ENCODE results near the gene KCND3. TPM values are rescaled to one million over a fixed set of nuclear protein-coding genes. Genes with fewer than 3 reads are reported as not detected.

KCND3 gene
- polyA plus RNA-seq, 3 donors: not detected

GRCh38 chr1:111861523-111861922 is 127.9 kb downstream of the KCND3 start:
- peaks cover 0 to 3% (median 0%) of the 10 kb centered on the region in 7 donors for H3K9me3 Mint-ChIP-seq
- no peak overlapping the region for H2AFZ ChIP-seq (ENCODE audit: insufficient read depth, low read depth, low read length, poor library complexity, severe bottlenecking)
- no peak overlapping the region for H3K4me2 ChIP-seq (replicated peaks; ENCODE audit: extremely low read depth, low read length, poor library complexity, severe bottlenecking)
- peaks cover 0 to 3% of the 10 kb centered on the region in 2 donors for H3K27me3 ChIP-seq (ENCODE audit: control insufficient read depth in 2 of 2, insufficient read depth in 2 of 2, low read length in 2 of 2)
- no peak overlapping the region for H3K9ac ChIP-seq (ENCODE audit: insufficient read depth, low read length, poor library complexity, severe bottlenecking)
- H3K9me3 ChIP-seq (replicated peaks in 1 of 2; ENCODE audit: control insufficient read depth in 1 of 2, insufficient read depth in 1 of 2, low read length in 2 of 2): no peaks in the 10 kb centered on the region
- no peaks in the 10 kb centered on the region for H4K20me1 ChIP-seq (ENCODE audit: insufficient read depth, low read length)
- H3K4me3 Mint-ChIP-seq: no peak overlapping the region
- H3K27ac Mint-ChIP-seq: no peak overlapping the region
- H3K36me3 ChIP-seq (replicated peaks in 1 of 2; ENCODE audit: control insufficient read depth in 1 of 2, insufficient read depth in 2 of 2, low read length in 2 of 2): no peaks in the 10 kb centered on the region
- H3K4me3 ChIP-seq (replicated peaks in 1 of 3; ENCODE audit: low read depth in 2 of 3, low read length in 3 of 3): no peak overlapping the region
- no peaks in the 10 kb centered on the region for H3K4me1 ChIP-seq (ENCODE audit: control insufficient read depth in 1 of 2, insufficient read depth in 2 of 2, low read length in 2 of 2)
- no peaks in the 10 kb centered on the region for H3K36me3 Mint-ChIP-seq
- WGBS (ENCODE audit: insufficient coverage): 100% methylated on average over 2 of the region's 6 CpGs
- no peak for TF ChIP-seq CTCF (IDR thresholded peaks at IDR 0.05)
- H3K4me1 Mint-ChIP-seq: no peaks in the 10 kb centered on the region
- H3K79me2 ChIP-seq (ENCODE audit: insufficient read depth, low read length): no peaks in the 10 kb centered on the region
- DNase-seq: no peak
- intact Hi-C loops (cut with micrococcal nuclease): no loop called here
- H3K27me3 Mint-ChIP-seq (ENCODE audit: low read depth in 3 of 3): peaks cover 10 to 25% (median 18%) of the 10 kb centered on the region in 3 donors
- H3K27ac ChIP-seq (ENCODE audit: low read depth in 1 of 2, low read length in 2 of 2): no peak overlapping the region

DNA sequence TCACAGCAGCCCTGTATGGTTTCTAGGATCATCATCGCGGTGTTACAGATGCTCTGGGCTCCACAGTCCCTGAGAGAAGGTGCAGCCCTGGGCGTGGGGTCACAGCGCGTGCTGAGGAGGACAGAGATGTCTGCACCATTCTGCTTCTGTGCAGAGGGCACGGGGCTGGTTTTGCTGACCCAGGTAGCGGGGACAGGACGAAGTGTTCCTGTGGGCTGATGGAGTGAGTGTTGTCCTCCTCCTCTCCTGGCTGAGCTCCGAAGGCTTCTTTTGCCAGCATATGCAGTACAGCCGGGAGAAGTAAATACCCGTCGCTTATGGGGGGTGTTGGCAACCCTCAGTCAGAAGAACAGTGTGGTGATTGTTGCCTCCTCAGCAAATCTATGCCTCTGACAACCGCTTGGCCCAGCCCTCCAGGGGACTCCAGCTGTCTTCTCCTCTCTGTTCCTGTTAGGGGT is 132.2 kb downstream of the KCND3 start:
- H3K4me3 ChIP-seq (replicated peaks in 1 of 3; ENCODE audit: low read depth in 2 of 3, low read length in 3 of 3): no peak overlapping the region
- H3K79me2 ChIP-seq (ENCODE audit: insufficient read depth, low read length): no peaks in the 10 kb centered on the region
- intact Hi-C loops (cut with micrococcal nuclease): no loop called here
- H3K27ac Mint-ChIP-seq: no peak overlapping the region
- no peaks in the 10 kb centered on the region for H3K9me3 ChIP-seq (replicated peaks in 1 of 2; ENCODE audit: control insufficient read depth in 1 of 2, insufficient read depth in 1 of 2, low read length in 2 of 2)
- H3K4me1 Mint-ChIP-seq: no peaks in the 10 kb centered on the region
- WGBS (ENCODE audit: insufficient coverage): 94% methylated on average over 9 of the region's 13 CpGs
- H3K4me2 ChIP-seq (replicated peaks; ENCODE audit: extremely low read depth, low read length, poor library complexity, severe bottlenecking): no peak overlapping the region
- no peak overlapping the region for H3K4me3 Mint-ChIP-seq
- no peaks in the 10 kb centered on the region for H3K36me3 Mint-ChIP-seq
- H4K20me1 ChIP-seq (ENCODE audit: insufficient read depth, low read length): no peaks in the 10 kb centered on the region
- no peak overlapping the region for H3K9ac ChIP-seq (ENCODE audit: insufficient read depth, low read length, poor library complexity, severe bottlenecking)
- H3K36me3 ChIP-seq (replicated peaks in 1 of 2; ENCODE audit: control insufficient read depth in 1 of 2, insufficient read depth in 2 of 2, low read length in 2 of 2): no peaks in the 10 kb centered on the region
- H3K27me3 ChIP-seq (ENCODE audit: control insufficient read depth in 2 of 2, insufficient read depth in 2 of 2, low read length in 2 of 2): no peaks in the 10 kb centered on the region
- DNase-seq: no peak
- H3K27ac ChIP-seq (ENCODE audit: low read depth in 1 of 2, low read length in 2 of 2): no peak overlapping the region
- no peak overlapping the region for H2AFZ ChIP-seq (ENCODE audit: insufficient read depth, low read depth, low read length, poor library complexity, severe bottlenecking)
- H3K27me3 Mint-ChIP-seq (ENCODE audit: low read depth in 3 of 3): peaks cover 7 to 24% (median 13%) of the 10 kb centered on the region in 3 donors
- TF ChIP-seq CTCF (IDR thresholded peaks at IDR 0.05): no peak
- H3K4me1 ChIP-seq (ENCODE audit: control insufficient read depth in 1 of 2, insufficient read depth in 2 of 2, low read length in 2 of 2): no peaks in the 10 kb centered on the region
- H3K9me3 Mint-ChIP-seq: peaks cover 0 to 3% (median 0%) of the 10 kb centered on the region in 7 donors

Data from CD14-positive monocyte (primary cell).